Activated T-helper 17 cell treated with anti-CD3 and anti-CD28 coated beads, Interleukin-2, amount 50 U/mL, for 72 hours (primary cell): ENCODE measurements around the gene HSD17B4. TPM values are rescaled to one million over a fixed set of nuclear protein-coding genes. Genes with fewer than 3 reads are reported as not detected.
"Not testable (repeated sequence)": the region's sequence is repeated elsewhere in the genome, so short reads cannot be mapped to it uniquely, and the experiment has no call there.

ENCODE experiments used
- ATAC-seq: fragments of 150-1000 bp; cut with Tn5 transposase; replicated peaks from 2 replicates; pipeline ENCODE4 v1.10.0; 2021; ENCODE audit warnings: mild to moderate bottlenecking, moderate library complexity
- H3K27ac Mint-ChIP-seq: one replicate; pipeline ENCODE4 v1.8.0; 2022; ENCODE audit warnings: mixed read lengths
- H3K27me3 Mint-ChIP-seq: one replicate; pipeline ENCODE4 v1.8.0; 2022; ENCODE audit warnings: mixed read lengths
- H3K36me3 Mint-ChIP-seq: one replicate; pipeline ENCODE4 v1.8.0; 2022; ENCODE audit warnings: low read depth, mild to moderate bottlenecking, mixed read lengths
- H3K4me1 Mint-ChIP-seq: one replicate; pipeline ENCODE4 v1.8.0; 2022; ENCODE audit warnings: mixed read lengths
- H3K4me3 Mint-ChIP-seq: one replicate; pipeline ENCODE4 v1.8.0; 2022; ENCODE audit warnings: mild to moderate bottlenecking, mixed read lengths
- H3K9me3 Mint-ChIP-seq: one replicate; pipeline ENCODE4 v1.8.0; 2022; ENCODE audit warnings: mixed read lengths
- total RNA-seq, 2 donors: library from RNA; stranded (reverse); gene quantifications; one replicate each; pipeline ENCODE4 v1.2.3, GENCODE V29; 2022

The HSD17B4 gene
- total RNA-seq = 10 to 100 TPM; 41.4 to 61.8 TPM

GRCh38 chr5:119452373-119453039, at the start of gene HSD17B4:
HSD17B4 (plus strand) TSS chr5:119452497; CDS start chr5:119452576, 79 bp downstream.
- Mint-ChIP-seq H3K4me3 (peak within 1 kb of the TSS; percentile 86), H3K36me3 (peaks cover 14% of the 10 kb centered on the region), H3K27me3 (no peaks in the 10 kb centered on the region), H3K9me3 (no peaks in the 10 kb centered on the region), H3K27ac (peak within 1 kb of the TSS; percentile 83), H3K4me1 (peaks cover 5% of the 10 kb centered on the region)
- peak; percentile 96 for ATAC-seq

- Mint-ChIP-seq H3K27me3 (no peaks in the 10 kb centered on the region), H3K9me3 (no peaks in the 10 kb centered on the region), H3K27ac (peak overlapping the region; percentile 48), H3K36me3 (peaks cover 9% of the 10 kb centered on the region), H3K4me1 (peaks cover 15% of the 10 kb centered on the region), H3K4me3 (no peak overlapping the region)
- no peak for ATAC-seq
Measured at GRCh38 chr5:119402555-119402954, 49.7 kb upstream of the HSD17B4 start.

- H3K27ac Mint-ChIP-seq = peak overlapping the region; percentile 9
- no peak for ATAC-seq
- no peaks in the 10 kb centered on the region for H3K27me3 Mint-ChIP-seq
- no peak overlapping the region for H3K4me3 Mint-ChIP-seq
- no peaks in the 10 kb centered on the region for H3K9me3 Mint-ChIP-seq
- no peaks in the 10 kb centered on the region for H3K36me3 Mint-ChIP-seq
- peaks cover 7% of the 10 kb centered on the region for H3K4me1 Mint-ChIP-seq
Measured at GRCh38 chr5:119404033-119404432, 48.3 kb upstream of the HSD17B4 start.

GRCh38 chr5:119405419-119405818, 46.9 kb upstream of the HSD17B4 start:
- H3K4me3 Mint-ChIP-seq = no peak overlapping the region
- peaks cover 7% of the 10 kb centered on the region for H3K4me1 Mint-ChIP-seq
- no peaks in the 10 kb centered on the region for H3K9me3 Mint-ChIP-seq
- ATAC-seq = no peak
- H3K36me3 Mint-ChIP-seq = no peaks in the 10 kb centered on the region
- H3K27me3 Mint-ChIP-seq = no peaks in the 10 kb centered on the region
- no peak overlapping the region for H3K27ac Mint-ChIP-seq

- H3K4me1 Mint-ChIP-seq = peaks cover 11% of the 10 kb centered on the region
- no peaks in the 10 kb centered on the region for H3K36me3 Mint-ChIP-seq
- no peak overlapping the region for H3K4me3 Mint-ChIP-seq
- no peaks in the 10 kb centered on the region for H3K9me3 Mint-ChIP-seq
- H3K27me3 Mint-ChIP-seq = no peaks in the 10 kb centered on the region
- H3K27ac Mint-ChIP-seq = no peak overlapping the region
- no peak for ATAC-seq
Measured at GRCh38 chr5:119406551-119407110, 45.7 kb upstream of the HSD17B4 start.

- Mint-ChIP-seq H3K36me3 (no peaks in the 10 kb centered on the region), H3K4me3 (no peak overlapping the region), H3K27ac (peak overlapping the region; percentile 25), H3K27me3 (no peaks in the 10 kb centered on the region), H3K4me1 (peaks cover 18% of the 10 kb centered on the region), H3K9me3 (no peaks in the 10 kb centered on the region)
- peak; percentile 40 for ATAC-seq
Measured at GRCh38 chr5:119409235-119409815, 43.0 kb upstream of the HSD17B4 start.

GRCh38 chr5:119410448-119411159, 41.7 kb upstream of the HSD17B4 start:
- no peaks in the 10 kb centered on the region for H3K27me3 Mint-ChIP-seq
- H3K27ac Mint-ChIP-seq = peak overlapping the region; percentile 37
- peak; percentile 19 for ATAC-seq
- no peaks in the 10 kb centered on the region for H3K36me3 Mint-ChIP-seq
- peaks cover 18% of the 10 kb centered on the region for H3K4me1 Mint-ChIP-seq
- peak overlapping the region; percentile 84 for H3K4me3 Mint-ChIP-seq
- no peaks in the 10 kb centered on the region for H3K9me3 Mint-ChIP-seq

- Mint-ChIP-seq H3K36me3 (no peaks in the 10 kb centered on the region), H3K27me3 (no peaks in the 10 kb centered on the region), H3K27ac (peak overlapping the region; percentile 85), H3K9me3 (no peaks in the 10 kb centered on the region), H3K4me3 (peak overlapping the region; percentile 84), H3K4me1 (peaks cover 18% of the 10 kb centered on the region)
- ATAC-seq = peak; percentile 80
Measured at GRCh38 chr5:119411361-119412278, 40.7 kb upstream of the HSD17B4 start.

GRCh38 chr5:119412279-119413227, 39.7 kb upstream of the HSD17B4 start:
- Mint-ChIP-seq H3K9me3 (no peaks in the 10 kb centered on the region), H3K27ac (peak overlapping the region; percentile 85), H3K4me1 (peaks cover 19% of the 10 kb centered on the region), H3K36me3 (no peaks in the 10 kb centered on the region), H3K27me3 (no peaks in the 10 kb centered on the region), H3K4me3 (peak overlapping the region; percentile 84)
- no peak for ATAC-seq

GRCh38 chr5:119414124-119414734, 38.1 kb upstream of the HSD17B4 start:
- H3K9me3 Mint-ChIP-seq, H3K27ac Mint-ChIP-seq, ATAC-seq, H3K36me3 Mint-ChIP-seq, H3K27me3 Mint-ChIP-seq, H3K4me3 Mint-ChIP-seq: not testable (repeated sequence)
- H3K4me1 Mint-ChIP-seq = peaks cover 22% of the 10 kb centered on the region

- Mint-ChIP-seq H3K9me3 (no peaks in the 10 kb centered on the region), H3K27ac (no peak overlapping the region), H3K4me3 (no peak overlapping the region), H3K27me3 (no peaks in the 10 kb centered on the region), H3K4me1 (peaks cover 4% of the 10 kb centered on the region), H3K36me3 (no peaks in the 10 kb centered on the region)
- ATAC-seq = no peak
Measured at GRCh38 chr5:119417891-119418605, 34.2 kb upstream of the HSD17B4 start.

GRCh38 chr5:119418606-119419100, 33.6 kb upstream of the HSD17B4 start:
- H3K27ac Mint-ChIP-seq = no peak overlapping the region
- no peaks in the 10 kb centered on the region for H3K9me3 Mint-ChIP-seq
- H3K27me3 Mint-ChIP-seq = no peaks in the 10 kb centered on the region
- no peak for ATAC-seq
- peaks cover 4% of the 10 kb centered on the region for H3K4me1 Mint-ChIP-seq
- H3K36me3 Mint-ChIP-seq = no peaks in the 10 kb centered on the region
- H3K4me3 Mint-ChIP-seq = no peak overlapping the region
